Measurements from ENCODE around the gene CPTP.

DNA sequence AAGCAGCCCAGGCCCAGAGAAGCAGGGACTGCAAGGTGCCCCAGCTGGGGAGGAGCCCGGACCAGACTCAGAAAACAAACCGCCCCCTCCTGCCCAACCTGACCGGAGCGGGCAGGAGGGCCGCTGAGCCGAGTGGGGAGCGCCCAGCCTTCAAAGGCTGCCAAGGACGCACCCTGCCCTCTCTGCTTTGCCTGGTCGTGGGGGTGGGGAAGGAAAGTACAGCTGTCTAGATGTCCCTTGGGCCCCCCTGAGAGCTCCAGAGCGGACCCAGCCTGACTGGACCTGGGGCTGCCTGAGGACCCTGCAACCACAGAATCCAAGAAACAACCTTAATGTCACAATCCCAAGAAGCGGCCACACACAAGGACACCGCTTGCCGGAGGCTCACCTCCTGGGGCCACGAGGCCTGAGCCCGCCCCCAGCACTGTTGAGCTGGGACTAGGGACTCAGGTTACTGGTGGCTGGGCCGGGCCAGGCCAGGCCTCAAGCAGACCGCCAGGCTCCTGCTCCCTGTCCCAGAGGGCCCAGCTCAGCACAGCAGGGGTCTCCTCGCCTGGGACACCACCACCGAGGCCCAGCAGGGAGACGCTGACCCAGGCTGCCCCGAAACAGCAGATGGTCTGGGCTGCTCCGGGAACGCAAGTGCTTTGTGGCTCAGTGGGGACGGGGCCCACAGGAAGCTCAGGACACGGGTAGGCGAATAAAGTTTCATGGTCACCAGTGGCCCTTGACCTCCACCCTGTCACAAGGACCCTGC is 23.2 kb downstream of the CPTP start:
- TF ChIP-seq, protein P1, sequence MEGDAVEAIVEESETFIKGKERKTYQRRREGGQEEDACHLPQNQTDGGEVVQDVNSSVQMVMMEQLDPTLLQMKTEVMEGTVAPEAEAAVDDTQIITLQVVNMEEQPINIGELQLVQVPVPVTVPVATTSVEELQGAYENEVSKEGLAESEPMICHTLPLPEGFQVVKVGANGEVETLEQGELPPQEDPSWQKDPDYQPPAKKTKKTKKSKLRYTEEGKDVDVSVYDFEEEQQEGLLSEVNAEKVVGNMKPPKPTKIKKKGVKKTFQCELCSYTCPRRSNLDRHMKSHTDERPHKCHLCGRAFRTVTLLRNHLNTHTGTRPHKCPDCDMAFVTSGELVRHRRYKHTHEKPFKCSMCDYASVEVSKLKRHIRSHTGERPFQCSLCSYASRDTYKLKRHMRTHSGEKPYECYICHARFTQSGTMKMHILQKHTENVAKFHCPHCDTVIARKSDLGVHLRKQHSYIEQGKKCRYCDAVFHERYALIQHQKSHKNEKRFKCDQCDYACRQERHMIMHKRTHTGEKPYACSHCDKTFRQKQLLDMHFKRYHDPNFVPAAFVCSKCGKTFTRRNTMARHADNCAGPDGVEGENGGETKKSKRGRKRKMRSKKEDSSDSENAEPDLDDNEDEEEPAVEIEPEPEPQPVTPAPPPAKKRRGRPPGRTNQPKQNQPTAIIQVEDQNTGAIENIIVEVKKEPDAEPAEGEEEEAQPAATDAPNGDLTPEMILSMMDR (IDR thresholded peaks at IDR 0.05; ENCODE audit: borderline replicate concordance, extremely low read depth, low read length, poor library complexity, severe bottlenecking) = no peak
- TF ChIP-seq EZH2 (IDR thresholded peaks at IDR 0.05; ENCODE audit: borderline replicate concordance, low read depth, low read length, severe bottlenecking) = no peak

Measured in DND-41 (cell line).